Stimulated activated CD4-positive, alpha-beta T cell treated with anti-CD3 and anti-CD28 coated beads, Interleukin-4, amount 100 ng/mL, for 24 hours (primary cell): Measurements from ENCODE around the gene ANKRD13B.

Experiments
- DNase-seq: peaks from one replicate; pipeline ENCODE4 v3.0.0-alpha.2; 2020

ANKRD13B gene

GRCh38 chr17:29583324-29584248, 9.3 kb upstream of the ANKRD13B start:
- no peak for DNase-seq

- no peak for DNase-seq
Measured at GRCh38 chr17:29584452-29585079, 8.4 kb upstream of the ANKRD13B start.

GRCh38 chr17:29585080-29585751, 7.7 kb upstream of the ANKRD13B start:
- DNase-seq = peak; percentile 29

- no peak for DNase-seq
Measured at GRCh38 chr17:29586676-29587469, 6.1 kb upstream of the ANKRD13B start.

GRCh38 chr17:29587591-29587990, 5.3 kb upstream of the ANKRD13B start:
- DNase-seq = no peak

GRCh38 chr17:29588017-29588561, 4.8 kb upstream of the ANKRD13B start:
- DNase-seq = no peak

GRCh38 chr17:29588562-29589411, 4.1 kb upstream of the ANKRD13B start:
- peak; percentile 65 for DNase-seq

- DNase-seq = peak; percentile 80
Measured at GRCh38 chr17:29589524-29590410, 3.2 kb upstream of the ANKRD13B start, which contains the start of gene GIT1. TSS of gene GIT1 (minus strand) at chr17:29589648. CDS start at chr17:29589378, 270 bp downstream.

GRCh38 chr17:29590411-29591145, 2.4 kb upstream of the ANKRD13B start:
- DNase-seq = no peak

- DNase-seq = peak; percentile 43
Measured at GRCh38 chr17:29591146-29591736, 1.7 kb upstream of the ANKRD13B start.

GRCh38 chr17:29591737-29592608, 959 bp upstream of the ANKRD13B start:
- DNase-seq = peak; percentile 84

GRCh38 chr17:29593591-29594518, 923 bp downstream of the ANKRD13B start:
- peak; percentile 33 for DNase-seq

GRCh38 chr17:29594519-29595090, 1.7 kb downstream of the ANKRD13B start:
- DNase-seq = no peak

- DNase-seq = no peak
Measured at GRCh38 chr17:29595107-29595942, 2.4 kb downstream of the ANKRD13B start.

GRCh38 chr17:29595943-29596774, 3.2 kb downstream of the ANKRD13B start:
- DNase-seq = no peak
